ENCODE results near the gene TEX2. TPM values are rescaled to one million over a fixed set of nuclear protein-coding genes. Genes with fewer than 3 reads are reported as not detected.
"Not testable (repeated sequence)": the region's sequence is repeated elsewhere in the genome, so short reads cannot be mapped to it uniquely, and the experiment has no call there.

Gene TEX2
- total RNA-seq, 1 experiment from 2014 or later, result 14.3 TPM

- DNase-seq (ENCODE audit: low read depth), result no peak
Observed at GRCh38 chr17:64240261-64240740, 22.8 kb downstream of the TEX2 start.

DNA sequence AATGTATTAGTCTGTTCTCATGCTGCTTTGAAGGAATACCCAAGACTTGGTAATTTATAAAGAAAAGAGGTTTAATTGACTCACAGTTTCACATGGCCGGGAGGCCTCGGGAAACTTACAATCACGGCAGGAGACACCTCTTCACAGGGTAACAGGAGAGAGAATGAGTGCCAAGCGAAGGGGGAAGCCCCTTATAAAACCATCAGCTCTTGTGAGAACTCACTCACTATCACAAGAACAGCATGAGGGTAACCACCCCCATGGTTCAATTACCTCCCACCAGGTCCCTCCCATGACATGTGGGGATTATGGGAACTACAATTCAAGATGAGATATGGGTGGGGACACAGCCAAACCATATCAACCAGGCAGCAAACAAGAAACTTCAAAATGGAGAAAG is 24.6 kb downstream of the TEX2 start:
- not testable (repeated sequence) for DNase-seq (ENCODE audit: low read depth)

DNA sequence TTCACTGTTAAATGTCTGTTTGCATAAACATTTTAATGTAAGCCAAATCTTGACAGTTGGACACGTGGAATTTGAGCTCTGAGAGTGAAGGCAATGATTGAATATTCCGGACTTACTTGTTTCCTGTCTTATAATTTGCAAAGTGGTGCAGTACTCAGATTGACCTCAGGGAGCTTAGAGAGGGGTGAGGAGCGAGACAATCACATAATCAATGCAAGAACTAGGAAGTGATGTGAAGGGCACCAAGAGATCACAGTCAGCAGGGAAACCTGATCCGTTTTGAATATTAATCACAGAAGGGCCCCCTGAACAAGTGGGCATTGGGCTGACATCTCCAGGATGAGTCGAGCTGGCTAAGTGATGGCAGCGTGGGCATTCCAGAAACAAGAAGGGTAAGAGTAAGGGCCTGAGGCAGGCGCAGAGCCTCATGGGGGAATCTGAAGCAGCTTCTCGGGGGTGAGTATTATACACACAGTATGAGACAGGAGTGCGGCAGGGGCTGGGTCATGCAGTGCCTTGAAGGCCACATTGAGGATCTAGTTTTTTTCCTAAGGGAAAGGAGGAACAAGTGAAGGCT is 26.1 kb downstream of the TEX2 start:
- DNase-seq (ENCODE audit: low read depth), result no peak

DNA sequence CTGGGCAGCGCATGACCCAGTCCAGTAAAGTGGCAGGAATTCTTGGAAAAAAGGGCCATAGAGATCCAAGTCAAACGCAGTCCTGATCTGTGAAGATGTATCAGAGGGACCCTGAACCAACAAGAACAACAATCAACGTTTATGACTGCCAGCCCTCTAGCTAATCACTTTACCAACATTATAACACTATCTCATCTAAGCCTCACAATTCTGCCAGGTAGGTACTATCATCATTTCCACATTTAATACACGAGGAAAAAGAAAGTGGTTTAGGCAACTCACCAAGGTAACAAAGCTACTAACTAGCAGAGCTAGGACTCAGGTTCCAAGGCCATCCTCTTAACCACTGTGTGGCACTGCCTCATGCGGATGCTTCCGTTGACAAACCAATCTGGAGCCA is 28.1 kb downstream of the TEX2 start:
- DNase-seq (ENCODE audit: low read depth), result no peak

GRCh38 chr17:64232466-64233262 is 30.4 kb downstream of the TEX2 start:
- no peak for DNase-seq (ENCODE audit: low read depth)

DNA sequence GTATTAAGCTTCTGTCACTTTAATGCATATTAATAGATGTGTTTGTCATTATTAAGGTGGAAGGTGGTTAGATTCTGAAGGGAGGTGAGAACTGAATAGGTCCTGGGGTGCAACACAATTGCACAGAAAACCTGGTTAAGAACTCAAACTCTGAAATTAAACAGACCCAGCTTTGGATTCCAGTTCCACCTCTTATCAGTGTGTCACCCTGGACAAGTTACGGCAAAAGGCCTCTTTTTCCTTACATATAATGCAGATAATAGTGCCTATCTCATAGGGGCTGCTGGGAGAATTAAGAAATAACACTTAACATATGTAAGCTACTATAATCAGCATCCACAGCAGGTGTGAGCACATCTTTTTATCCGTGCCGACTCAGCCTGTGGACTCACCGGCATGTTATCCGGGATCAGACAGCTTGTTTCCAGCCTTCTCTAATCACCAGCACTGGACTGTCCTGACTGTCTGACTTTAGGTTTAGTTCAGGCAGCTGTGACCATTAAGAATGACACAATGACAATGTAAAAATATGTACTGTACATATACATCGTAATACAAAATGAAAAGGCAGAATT is 31.4 kb downstream of the TEX2 start:
- no peak for DNase-seq (ENCODE audit: low read depth)

GRCh38 chr17:64230791-64231408 is 32.2 kb downstream of the TEX2 start:
- peak; percentile 52 for DNase-seq (ENCODE audit: low read depth)

DNA sequence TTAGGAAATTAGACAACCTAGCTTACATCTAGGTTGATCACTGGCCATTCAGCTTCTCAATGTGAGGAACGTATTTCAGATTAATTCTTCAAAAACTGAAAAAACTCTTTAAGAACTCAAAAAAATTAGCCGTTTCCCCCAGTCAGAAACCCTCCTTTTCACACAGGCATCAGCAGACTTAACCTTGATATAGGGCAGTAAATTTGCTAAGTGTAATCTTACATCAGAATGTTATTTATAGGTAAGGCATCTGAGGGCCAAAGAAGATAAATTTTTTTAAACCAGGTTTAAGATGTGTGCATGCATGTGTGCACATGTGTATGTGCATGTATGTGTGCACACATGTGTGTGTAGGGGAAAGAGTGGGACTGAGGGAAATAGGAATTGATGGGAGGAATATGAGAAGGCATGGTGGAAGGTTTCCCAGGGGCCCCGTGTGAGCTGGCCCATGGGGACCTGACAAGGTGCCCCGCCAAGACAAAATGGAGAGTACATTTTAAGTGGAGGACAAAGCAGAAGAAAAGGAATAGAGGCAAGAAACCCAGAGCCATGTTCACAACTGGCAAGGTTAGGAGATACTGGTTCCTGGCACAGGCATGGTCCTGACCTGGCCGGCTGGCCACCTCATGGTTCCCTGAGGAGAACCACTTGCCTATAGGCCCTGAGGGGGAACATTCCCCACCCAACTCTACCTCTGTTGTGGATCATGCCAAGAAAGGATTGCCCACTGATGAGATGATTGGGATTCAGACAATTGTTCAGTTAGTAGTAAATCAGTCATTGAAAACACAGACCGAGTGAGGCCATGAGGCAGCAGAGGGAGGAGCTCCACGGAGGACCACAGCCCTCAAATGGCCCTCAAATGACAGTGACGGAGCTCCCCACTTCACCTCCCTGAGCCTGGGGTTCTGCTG is 33.0 kb downstream of the TEX2 start:
- DNase-seq (ENCODE audit: low read depth), result no peak

GRCh38 chr17:64226132-64226531 is 36.9 kb downstream of the TEX2 start:
- DNase-seq (ENCODE audit: low read depth), result no peak

DNA sequence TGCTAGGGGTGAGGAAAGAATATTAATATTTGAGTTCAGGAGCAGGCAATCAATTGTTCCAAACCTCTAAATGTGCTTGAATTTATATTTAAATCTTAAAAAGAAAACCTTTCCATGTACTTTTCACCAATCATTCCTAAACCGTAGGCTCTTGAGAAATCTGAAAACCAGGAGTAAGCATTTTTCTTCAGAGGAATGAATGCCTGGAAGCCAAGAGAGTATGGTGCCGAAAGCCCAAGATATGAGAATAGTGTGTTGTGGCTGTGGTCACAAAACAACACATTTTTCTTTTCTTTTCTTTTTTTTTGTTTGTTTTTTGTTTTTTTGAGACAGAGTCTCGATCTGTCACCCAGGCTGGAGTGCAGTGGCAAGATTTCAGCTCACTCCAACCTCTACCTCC is 37.6 kb downstream of the TEX2 start:
- DNase-seq (ENCODE audit: low read depth), result no peak

- no peak for DNase-seq (ENCODE audit: low read depth)
Observed at GRCh38 chr17:64223931-64224629, 39.0 kb downstream of the TEX2 start.

GRCh38 chr17:64223283-64223682 is 39.8 kb downstream of the TEX2 start:
- no peak for DNase-seq (ENCODE audit: low read depth)

DNA sequence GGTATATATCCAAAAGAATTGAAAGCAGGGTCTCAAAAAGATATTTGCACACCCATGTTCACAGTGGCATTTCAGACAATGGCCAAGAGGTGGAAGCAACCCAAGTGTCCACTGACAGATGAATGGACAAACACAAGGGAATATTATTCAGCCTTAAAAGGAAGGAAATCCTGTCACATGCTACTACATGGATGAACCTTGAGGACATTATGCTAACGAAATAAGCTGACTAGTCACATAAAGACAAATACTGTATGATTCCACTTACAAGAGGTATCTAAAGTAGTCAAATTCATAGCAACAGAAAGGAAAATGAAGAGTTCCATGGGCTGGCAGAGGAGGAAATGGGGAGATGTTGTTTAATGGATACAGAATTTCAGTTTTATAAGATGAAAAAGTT is 41.4 kb downstream of the TEX2 start:
- DNase-seq (ENCODE audit: low read depth), result no peak

GRCh38 chr17:64220604-64221003 is 42.5 kb downstream of the TEX2 start:
- DNase-seq (ENCODE audit: low read depth), result not testable (repeated sequence)

GRCh38 chr17:64219571-64219970 is 43.5 kb downstream of the TEX2 start:
- DNase-seq (ENCODE audit: low read depth), result no peak

DNA sequence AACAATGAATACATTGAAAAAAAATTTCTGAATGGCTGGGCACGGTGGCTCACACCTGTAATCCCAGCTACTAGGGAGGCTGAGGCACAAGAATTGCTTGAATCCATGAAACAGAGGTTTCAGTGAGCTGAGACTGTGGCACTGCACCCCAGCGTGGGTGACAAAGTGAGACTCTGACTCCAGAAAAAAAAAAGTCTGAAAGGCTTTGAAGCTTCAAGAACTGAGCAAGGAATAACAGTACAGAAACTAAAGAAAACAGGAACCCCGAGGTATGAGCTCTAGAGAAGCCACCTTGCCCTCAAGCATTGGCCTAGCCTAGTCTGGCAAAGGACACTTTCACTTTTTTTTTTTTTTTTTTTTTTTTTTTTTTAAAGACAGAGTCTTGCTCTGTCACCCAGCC is 45.0 kb downstream of the TEX2 start:
- DNase-seq (ENCODE audit: low read depth), result no peak

DNA sequence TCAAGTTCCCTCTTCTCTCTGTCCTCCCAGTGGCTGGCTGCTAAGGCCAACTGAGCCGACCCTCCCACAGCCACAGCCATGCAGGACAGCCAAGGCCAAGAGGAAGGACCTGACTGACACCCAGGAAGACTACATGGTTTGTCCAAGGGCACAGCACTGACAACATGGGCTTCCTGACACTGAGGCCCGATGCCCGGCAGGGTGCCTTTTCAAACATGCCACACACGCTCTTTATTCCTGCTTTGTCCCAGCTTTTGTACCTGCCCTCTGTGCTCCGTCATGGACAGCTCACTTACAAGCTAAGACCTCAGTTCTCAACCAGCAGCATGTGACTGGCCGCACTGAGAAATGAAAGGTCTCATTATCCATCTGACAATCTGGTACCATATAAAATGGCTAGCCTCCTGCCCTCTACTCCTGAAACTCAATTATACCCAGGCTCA is 45.8 kb downstream of the TEX2 start:
- DNase-seq (ENCODE audit: low read depth), result no peak

DNA sequence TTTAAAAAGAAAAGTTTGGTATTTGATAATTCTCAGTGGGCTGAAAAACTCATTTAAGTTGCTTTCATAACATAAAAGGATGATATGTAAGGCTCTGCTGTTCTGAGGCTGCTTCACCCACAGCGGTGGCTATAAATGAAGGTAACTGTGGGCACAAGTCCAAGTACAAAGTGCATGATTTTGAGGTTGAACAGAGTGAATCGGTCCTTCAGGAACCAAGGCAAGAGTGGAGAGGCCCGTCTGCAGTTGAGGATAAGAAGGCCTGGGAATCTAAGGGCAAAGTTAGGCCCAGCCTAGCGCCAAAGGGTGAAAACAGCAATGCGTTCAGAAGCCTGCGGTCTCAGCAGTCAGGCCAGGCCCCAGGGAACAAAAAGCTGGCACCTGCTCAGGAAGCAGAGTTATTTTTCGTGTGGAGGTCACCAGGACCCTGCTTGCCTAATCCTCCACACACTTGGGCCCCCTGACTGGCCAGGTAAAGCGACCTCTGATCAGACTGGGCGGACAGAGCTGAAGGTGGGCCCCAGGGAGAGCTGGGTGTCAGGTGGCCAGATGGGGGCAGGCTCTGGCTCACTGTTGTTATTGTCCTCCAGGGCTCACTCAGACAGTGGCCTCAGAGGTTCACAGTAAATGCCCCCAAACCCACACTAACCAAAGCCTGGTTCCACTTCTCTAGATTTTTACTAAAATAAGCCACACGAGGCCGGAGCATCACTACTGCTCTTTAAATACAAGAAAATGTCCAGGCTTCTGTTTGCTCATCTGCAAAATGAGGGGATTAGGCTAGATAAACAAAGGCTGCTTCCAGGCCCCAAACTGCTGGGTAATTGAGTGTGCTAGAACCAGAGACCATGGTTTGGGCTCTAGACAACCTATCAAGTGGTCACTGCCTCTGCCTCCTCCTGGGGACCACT is 46.5 kb downstream of the TEX2 start:
- DNase-seq (ENCODE audit: low read depth), result no peak

GRCh38 chr17:64216000-64216337 is 47.1 kb downstream of the TEX2 start:
- no peak for DNase-seq (ENCODE audit: low read depth)

- no peak for DNase-seq (ENCODE audit: low read depth)
Observed at GRCh38 chr17:64214950-64215349, 48.1 kb downstream of the TEX2 start.
